Measurements from ENCODE around the gene AGA.

- TF ChIP-seq RXRA (IDR thresholded peaks at IDR 0.05; ENCODE audit: insufficient read depth, low read depth, low read length): no peak
- TF ChIP-seq BRCA1 (IDR thresholded peaks at IDR 0.05; ENCODE audit: low read depth, low read length): no peak
- no peak for TF ChIP-seq CTCF (IDR thresholded peaks at IDR 0.05; ENCODE audit: control extremely low read depth in 1 of 3, insufficient read depth in 1 of 3, low read depth in 1 of 3, low read length in 3 of 3)
- no peak for TF ChIP-seq YY1 (IDR thresholded peaks at IDR 0.05; ENCODE audit: low read depth, low read length)
- TF ChIP-seq POLR2AphosphoS5 (IDR thresholded peaks at IDR 0.05; ENCODE audit: low read depth, low read length): no peak
- TF ChIP-seq SP1 (IDR thresholded peaks at IDR 0.05; ENCODE audit: low read depth, low read length): no peak
- TF ChIP-seq EGR1 (IDR thresholded peaks at IDR 0.05; ENCODE audit: borderline replicate concordance, low read depth, low read length): no peak
- no peak for TF ChIP-seq EP300 (IDR thresholded peaks at IDR 0.05; ENCODE audit: borderline replicate concordance in 1 of 2, low read depth in 2 of 2, low read length in 2 of 2)
- TF ChIP-seq HDAC2 (IDR thresholded peaks at IDR 0.05; ENCODE audit: borderline replicate concordance in 1 of 2, low read depth in 2 of 2, low read length in 2 of 2): no peak
- TF ChIP-seq SIN3A (conservative IDR thresholded peaks at IDR 0.05 in 1 of 2, IDR thresholded peaks at IDR 0.05 in 1 of 2; ENCODE audit: low read depth in 1 of 2, low read length in 2 of 2): no peak
Measured at GRCh38 chr4:177408023-177408422, 34.2 kb downstream of the AGA start.
